GM12878 (cell line): Measurements from ENCODE around the gene STPG4. TPM values are rescaled to one million over a fixed set of nuclear protein-coding genes. Genes with fewer than 3 reads are reported as not detected.
A peak's percentile ranks its signal among the peaks of the same experiment; 100 is the strongest.

Experiments
- ATAC-seq: fragments of 200-7000 bp; cut with Tn5 transposase; 3 replicates; pipeline ENCODE4 v1.9.1; 2020; ENCODE audit warnings: mild to moderate bottlenecking, moderate library complexity
- BruUV-seq: library from RNA; stranded (reverse); fragments of 400-500 nt; replicated peaks from 2 replicates; lab custom pipeline; 2021; lab: Mats Ljungman, UMichigan
- CTCF ChIA-PET: fragments of 300-600 bp; sonication (Branson Sonifier 250); formaldehyde crosslinking; extraction: SDS; loops from one replicate; lab custom pipeline; 2021; ENCODE audit warnings: inconsistent platforms; lab: Yijun Ruan, JAX
- POLR2A ChIA-PET: fragments of 350-600 bp; formaldehyde crosslinking; extraction: SDS; loops from one replicate; lab custom pipeline; 2021; ENCODE audit warnings: inconsistent platforms; lab: Charles Lee
- RAD21 ChIA-PET: fragments of 300-600 bp; sonication (Branson Sonifier 250); formaldehyde crosslinking; loops from one replicate; lab custom pipeline; 2023; ENCODE audit warnings: antibody characterized with exemption; ENCODE audit not compliant: unreplicated experiment; lab: Charles Lee
- SMC1A ChIA-PET: fragments of 300-600 bp; sonication (Branson Sonifier 250); formaldehyde crosslinking; loops from one replicate; lab custom pipeline; 2023; ENCODE audit not compliant: unreplicated experiment, uncharacterized antibody; lab: Charles Lee
- DNase-seq: peaks from one replicate; pipeline ENCODE4 v3.0.0-alpha.2; 2011; ENCODE audit warnings: low read depth, low spot score
- FAIRE-seq: peaks from 3 replicates; lab custom pipeline; 2011; peaks lifted over from hg19 to GRCh38; lab: Jason Lieb, UNC
- H2AFZ ChIP-seq: 2 replicates; pipeline ENCODE4 v1.6.0; 2011; ENCODE audit warnings: low read depth, low read length, control low read depth; ENCODE audit not compliant: control insufficient read depth
- H3K27ac ChIP-seq: 2 replicates; pipeline ENCODE4 v1.5.1; 2011; ENCODE audit warnings: control low read depth; ENCODE audit not compliant: control insufficient read depth, insufficient read depth
- H3K27me3 ChIP-seq, 2 experiments: replicated peaks in 1 of 2; 2 replicates each; pipeline versions ENCODE4 v1.6.0 to v1.6.1; 2011; ENCODE audit warnings: low read length in 1 of 2; ENCODE audit not compliant: control insufficient read depth in 2 of 2, insufficient read depth in 2 of 2
- H3K36me3 ChIP-seq, 2 experiments: 2 replicates each; pipeline ENCODE4 v1.5.1; 2011; ENCODE audit warnings: low read length in 1 of 2; ENCODE audit not compliant: control insufficient read depth in 2 of 2, insufficient read depth in 2 of 2
- H3K4me1 ChIP-seq: 2 replicates; pipeline ENCODE4 v1.6.1; 2011; ENCODE audit warnings: mild to moderate bottlenecking, low read length, moderate library complexity, mixed read lengths; ENCODE audit not compliant: control insufficient read depth, insufficient read depth
- H3K4me2 ChIP-seq: 2 replicates; pipeline ENCODE4 v1.6.0; 2011; ENCODE audit warnings: control low read depth; ENCODE audit not compliant: control insufficient read depth, insufficient read depth
- H3K4me3 ChIP-seq: fragments of 200-600 bp; sonication (generic); 2 replicates; pipeline ENCODE4 v1.5.1; 2016
- H3K79me2 ChIP-seq: 2 replicates; pipeline ENCODE4 v1.6.0; 2011; ENCODE audit warnings: low read length; ENCODE audit not compliant: control insufficient read depth, insufficient read depth
- H3K9ac ChIP-seq: 2 replicates; pipeline ENCODE4 v1.8.0; 2011; ENCODE audit warnings: low read length, control low read depth, mixed read lengths; ENCODE audit not compliant: control insufficient read depth, insufficient read depth
- H3K9me3 ChIP-seq: replicated peaks from 3 replicates; pipeline ENCODE4 v1.5.1; 2011; ENCODE audit warnings: mild to moderate bottlenecking, low read length; ENCODE audit not compliant: control insufficient read depth, insufficient read depth
- H4K20me1 ChIP-seq: 2 replicates; pipeline ENCODE4 v1.6.0; 2011; ENCODE audit not compliant: control insufficient read depth, insufficient read depth
- BMI1 ChIP-seq: fragments of 450-650 bp; IDR thresholded peaks from 2 replicates; pipeline ENCODE4 v1.6.1; 2016; ENCODE audit warnings: mild to moderate bottlenecking, moderate library complexity, borderline replicate concordance
- GATAD2B ChIP-seq: fragments of 450-650 bp; conservative IDR thresholded peaks from 2 replicates; pipeline ENCODE4 v1.6.1; 2017; ENCODE audit warnings: low read depth, mild to moderate bottlenecking, moderate library complexity
- WGBS: methylation state at CpG from one replicate; pipeline ENCODE4 v1.1.6; 2016; ENCODE audit warnings: low lambda C conversion rate; ENCODE audit not compliant: insufficient replicate concordance, insufficient coverage; ENCODE audit errors: missing lambda C conversion rate; 5-methylcytosine and 5-hydroxymethylcytosine counted together
- in situ Hi-C: fragments of 300-500 bp; cut with MboI; formaldehyde crosslinking; loops from 9 replicates; pipeline ENCODE4 v1.14.3; 2018; ENCODE audit warnings: mixed read lengths
- intact Hi-C: fragments of 100-400 bp; cut with micrococcal nuclease; formaldehyde crosslinking; loops from one replicate; pipeline ENCODE4 v1.14.2; 2022; ENCODE audit not compliant: unreplicated experiment
- polyA plus RNA-seq, 11 experiments: library from polyadenylated mRNA; depleted of rRNA in 4 of 11; unstranded in 6 of 11; stranded (reverse) in 5 of 11; fragments of >200 nt; fragmentation: Nextera tagmentation in 4 of 11; fragmentation: Illumina TruSeq in 1 of 11; extraction: Ambion mirVana in 4 of 11; extraction: Trizol in 1 of 11; gene quantifications; 1 replicate in 1 of 11; 2 replicates in 10 of 11; pipeline versions ENCODE4 v1.2.1 to v1.2.3, GENCODE V29; 2011 to 2016; ENCODE audit warnings: inconsistent platforms in 2 of 11, missing spikeins in 2 of 11, low read depth in 1 of 11
- total RNA-seq, 4 experiments: library from RNA; depleted of rRNA in 3 of 4; stranded (reverse); fragments of >200 nt in 3 of 4; fragmentation: Illumina TruSeq in 1 of 4; extraction: Trizol in 1 of 4; gene quantifications; 2 replicates each; pipeline versions ENCODE4 v1.2.1 to v1.2.3, GENCODE V29; 2013 to 2021
- TF ChIP-seq, protein P1 (sequence below): fragments of 450-650 bp; IDR thresholded peaks from 2 replicates; pipeline ENCODE4 v1.6.1; 2017; ENCODE audit warnings: low read depth, mild to moderate bottlenecking, moderate library complexity
- TF ChIP-seq, protein P2 (sequence below): IDR thresholded peaks from 2 replicates; pipeline ENCODE4 v1.6.1; 2011; ENCODE audit warnings: borderline replicate concordance, low read depth, mild to moderate bottlenecking, moderate library complexity, low read length; ENCODE audit not compliant: insufficient read depth, poor library complexity, severe bottlenecking
- TF ChIP-seq, protein P3 (sequence below), 3 experiments: IDR thresholded peaks in 2 of 3; conservative IDR thresholded peaks in 1 of 3; 2 replicates each; pipeline ENCODE4 v1.5.1; 2011; ENCODE audit warnings: low read depth in 3 of 3, low read length in 3 of 3, mild to moderate bottlenecking in 3 of 3, control low read depth in 2 of 3, moderate library complexity in 2 of 3, inconsistent platforms in 1 of 3, mixed read lengths in 1 of 3; ENCODE audit not compliant: control insufficient read depth in 2 of 3, insufficient read depth in 1 of 3; ENCODE audit errors: extremely low read depth in 1 of 3

Gene STPG4
- total and polyA plus RNA-seq, 10 of the 15 experiments (the other 5 are each of a cell fraction or from before 2014, with no cell fraction given), result 0.10 to 0.29 (median 0.19) TPM; not detected in 3

DNA sequence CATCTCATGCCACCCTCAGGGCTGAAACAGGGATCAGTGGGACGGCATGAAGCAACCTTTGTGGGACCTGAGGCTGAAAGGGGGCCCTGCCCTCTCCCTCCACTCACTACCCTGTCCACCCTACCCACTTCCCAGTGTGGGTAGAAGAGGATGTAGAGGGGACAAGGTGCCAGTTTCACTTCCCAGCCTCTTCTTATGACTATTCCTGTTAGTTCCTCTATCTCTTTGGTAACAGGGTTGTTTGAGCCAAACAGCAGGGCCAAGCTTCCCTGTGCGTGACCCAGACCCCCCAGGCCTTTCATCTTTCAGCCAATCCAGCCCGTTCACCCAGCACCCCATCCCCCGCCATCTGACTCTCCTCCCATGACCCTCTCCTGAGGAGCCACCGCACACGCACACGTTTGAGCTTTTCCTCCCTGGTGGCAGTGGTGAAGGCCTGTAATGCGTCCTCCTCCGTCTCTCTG is 82.3 kb downstream of the STPG4 start (continued):
- TF ChIP-seq, protein P1, sequence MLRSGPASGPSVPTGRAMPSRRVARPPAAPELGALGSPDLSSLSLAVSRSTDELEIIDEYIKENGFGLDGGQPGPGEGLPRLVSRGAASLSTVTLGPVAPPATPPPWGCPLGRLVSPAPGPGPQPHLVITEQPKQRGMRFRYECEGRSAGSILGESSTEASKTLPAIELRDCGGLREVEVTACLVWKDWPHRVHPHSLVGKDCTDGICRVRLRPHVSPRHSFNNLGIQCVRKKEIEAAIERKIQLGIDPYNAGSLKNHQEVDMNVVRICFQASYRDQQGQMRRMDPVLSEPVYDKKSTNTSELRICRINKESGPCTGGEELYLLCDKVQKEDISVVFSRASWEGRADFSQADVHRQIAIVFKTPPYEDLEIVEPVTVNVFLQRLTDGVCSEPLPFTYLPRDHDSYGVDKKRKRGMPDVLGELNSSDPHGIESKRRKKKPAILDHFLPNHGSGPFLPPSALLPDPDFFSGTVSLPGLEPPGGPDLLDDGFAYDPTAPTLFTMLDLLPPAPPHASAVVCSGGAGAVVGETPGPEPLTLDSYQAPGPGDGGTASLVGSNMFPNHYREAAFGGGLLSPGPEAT, result no peak
- TF ChIP-seq, protein P2, sequence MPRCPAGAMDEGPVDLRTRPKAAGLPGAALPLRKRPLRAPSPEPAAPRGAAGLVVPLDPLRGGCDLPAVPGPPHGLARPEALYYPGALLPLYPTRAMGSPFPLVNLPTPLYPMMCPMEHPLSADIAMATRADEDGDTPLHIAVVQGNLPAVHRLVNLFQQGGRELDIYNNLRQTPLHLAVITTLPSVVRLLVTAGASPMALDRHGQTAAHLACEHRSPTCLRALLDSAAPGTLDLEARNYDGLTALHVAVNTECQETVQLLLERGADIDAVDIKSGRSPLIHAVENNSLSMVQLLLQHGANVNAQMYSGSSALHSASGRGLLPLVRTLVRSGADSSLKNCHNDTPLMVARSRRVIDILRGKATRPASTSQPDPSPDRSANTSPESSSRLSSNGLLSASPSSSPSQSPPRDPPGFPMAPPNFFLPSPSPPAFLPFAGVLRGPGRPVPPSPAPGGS, result no peak
- no peak for TF ChIP-seq BMI1
- TF ChIP-seq, all 136 proteins: peak for 10

DNA sequence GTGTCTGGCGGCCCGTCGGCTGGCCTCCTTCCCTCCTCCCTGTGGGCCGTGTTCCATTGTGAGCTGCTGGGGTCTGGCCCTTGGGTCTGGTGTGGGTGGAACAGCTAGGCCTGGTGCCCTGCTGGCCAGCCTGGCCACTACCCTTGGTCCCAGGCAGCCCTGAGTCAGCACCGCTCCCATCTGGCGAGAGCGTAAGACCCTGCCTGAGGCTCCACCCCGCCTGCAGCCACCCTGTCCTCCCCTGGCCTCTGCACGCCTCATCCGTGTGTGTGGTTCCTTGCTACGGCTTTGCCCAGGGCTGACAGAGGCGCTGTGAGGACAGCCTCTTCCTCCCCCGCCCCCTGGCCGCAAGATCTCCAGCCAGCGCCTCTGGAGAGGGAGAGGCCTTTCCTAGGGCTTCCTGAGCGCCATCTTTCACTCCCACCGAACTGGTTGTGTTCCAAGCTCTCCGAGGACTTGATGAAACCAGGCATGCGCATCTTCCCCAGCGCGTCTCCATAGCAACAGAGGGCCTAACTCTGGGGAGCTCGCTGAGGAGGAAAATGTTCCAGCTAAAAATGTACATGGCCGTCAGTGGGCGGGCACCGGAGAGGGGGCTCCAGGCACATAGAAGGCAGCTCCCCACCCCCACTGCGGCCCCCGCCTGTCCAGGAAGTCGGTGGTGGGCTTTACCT is 83.0 kb downstream of the STPG4 start:
- DNase-seq, result no peak
- no peaks in the 10 kb centered on the region for H3K9me3 ChIP-seq
- ATAC-seq, result peak; percentile 5
- ChIA-PET RAD21 (interaction anchor here (0.7 to 3.2 kb wide), 8 partner anchors 79 to 251 kb away, joined by 3 to 15 read pairs (median 4); no protein-coding TSS in a partner anchor), POLR2A (interaction anchor here (0.6 to 1.2 kb wide), 2 partner anchors 40 to 241 kb away, joined by 3 to 4 read pairs; no protein-coding TSS in a partner anchor), SMC1A (interaction anchor here (0.9 to 1.4 kb wide), 5 partner anchors 14 to 238 kb away, joined by 3 to 6 read pairs (median 4); no protein-coding TSS in a partner anchor), CTCF (interaction anchor here (0.6 to 2.0 kb wide), 4 partner anchors 70 to 187 kb away, joined by 3 to 6 read pairs (median 4); no protein-coding TSS in a partner anchor)
- no peak overlapping the region for H3K9ac ChIP-seq
- BruUV-seq, result no TSS peak
- TF ChIP-seq, protein P3, sequence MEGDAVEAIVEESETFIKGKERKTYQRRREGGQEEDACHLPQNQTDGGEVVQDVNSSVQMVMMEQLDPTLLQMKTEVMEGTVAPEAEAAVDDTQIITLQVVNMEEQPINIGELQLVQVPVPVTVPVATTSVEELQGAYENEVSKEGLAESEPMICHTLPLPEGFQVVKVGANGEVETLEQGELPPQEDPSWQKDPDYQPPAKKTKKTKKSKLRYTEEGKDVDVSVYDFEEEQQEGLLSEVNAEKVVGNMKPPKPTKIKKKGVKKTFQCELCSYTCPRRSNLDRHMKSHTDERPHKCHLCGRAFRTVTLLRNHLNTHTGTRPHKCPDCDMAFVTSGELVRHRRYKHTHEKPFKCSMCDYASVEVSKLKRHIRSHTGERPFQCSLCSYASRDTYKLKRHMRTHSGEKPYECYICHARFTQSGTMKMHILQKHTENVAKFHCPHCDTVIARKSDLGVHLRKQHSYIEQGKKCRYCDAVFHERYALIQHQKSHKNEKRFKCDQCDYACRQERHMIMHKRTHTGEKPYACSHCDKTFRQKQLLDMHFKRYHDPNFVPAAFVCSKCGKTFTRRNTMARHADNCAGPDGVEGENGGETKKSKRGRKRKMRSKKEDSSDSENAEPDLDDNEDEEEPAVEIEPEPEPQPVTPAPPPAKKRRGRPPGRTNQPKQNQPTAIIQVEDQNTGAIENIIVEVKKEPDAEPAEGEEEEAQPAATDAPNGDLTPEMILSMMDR (IDR thresholded peaks at IDR 0.05 in 2 of 3, conservative IDR thresholded peaks at IDR 0.05 in 1 of 3; ENCODE audit: control insufficient read depth in 2 of 3, extremely low read depth in 1 of 3, insufficient read depth in 1 of 3, low read depth in 3 of 3, low read length in 3 of 3), result 0 out of 6 replicates have a peak, but pooled peaks of 1 of the 3 experiments have one; percentile 2
- TF ChIP-seq GATAD2B, result no peak
- no peaks in the 10 kb centered on the region for H3K79me2 ChIP-seq
- no peak overlapping the region for H3K27ac ChIP-seq
- H4K20me1 ChIP-seq, result peaks cover 7% of the 10 kb centered on the region
- H3K4me3 ChIP-seq, result no peak overlapping the region
- 92% methylated on average over 28 of the region's 28 CpGs for WGBS
- peaks cover 0 to 7% of the 10 kb centered on the region in 2 experiments; a peak in 3 of 4 replicates for H3K36me3 ChIP-seq
- in situ Hi-C loops, result no loop called here
- H2AFZ ChIP-seq, result no peak overlapping the region
- no peak for FAIRE-seq
- intact Hi-C loops, result loop anchor here (5.0 kb wide), 1 partner anchor 250 kb away; no protein-coding TSS in a partner anchor
- no peak overlapping the region for H3K4me2 ChIP-seq
- peaks cover 30% of the 10 kb centered on the region for H3K4me1 ChIP-seq
- H3K27me3 ChIP-seq, result no peaks in the 10 kb centered on the region
